ENCODE measurements around the gene RFC1. TPM values are rescaled to one million over a fixed set of nuclear protein-coding genes. Genes with fewer than 3 reads are reported as not detected.

The RFC1 gene
- total RNA-seq, 3 donors from 2014 or later = 62.0 to 70.6 (median 69.9) TPM

DNA sequence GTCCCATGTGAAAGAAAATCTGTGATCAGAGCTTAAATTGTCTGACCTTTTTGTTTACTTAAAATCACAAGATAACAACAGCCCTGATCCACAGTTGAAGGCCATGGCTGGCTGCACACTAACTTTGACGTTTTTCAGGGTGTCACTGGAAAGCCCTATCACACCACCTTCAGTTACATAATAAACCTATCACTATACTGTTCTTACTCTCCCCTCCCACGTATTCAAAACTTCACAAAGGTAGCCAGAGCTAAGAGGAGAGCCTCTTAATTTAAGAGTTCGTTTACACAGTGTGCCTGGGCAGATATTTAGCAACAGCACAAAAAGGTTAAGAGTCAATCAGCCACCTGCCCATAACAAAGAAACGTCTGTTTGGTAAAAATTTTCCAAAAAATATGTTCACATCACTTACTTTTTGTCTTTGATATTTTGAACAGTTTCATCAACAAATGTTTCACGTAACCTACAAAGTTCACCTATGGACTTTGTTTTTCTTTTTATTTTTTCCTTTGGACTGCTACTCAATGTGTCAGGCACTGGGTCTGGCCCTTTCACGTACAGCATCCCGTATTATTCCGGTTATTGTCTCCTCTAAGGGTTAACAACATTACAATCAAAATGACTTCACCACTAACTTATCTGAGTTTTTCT lies 25.0 kb downstream of the RFC1 start:
- peaks cover 28% of the 10 kb centered on the region for H3K4me1 Mint-ChIP-seq (ENCODE audit: low read depth)
- peak in 1 of 2 donors; percentile 14 for ATAC-seq
- H3K36me3 Mint-ChIP-seq (ENCODE audit: insufficient read depth) = peaks cover 33% of the 10 kb centered on the region
- no peaks in the 10 kb centered on the region for H3K9me3 Mint-ChIP-seq
- DNase-seq = no peak
- no peak overlapping the region for H3K4me3 Mint-ChIP-seq
- no peaks in the 10 kb centered on the region for H3K27me3 Mint-ChIP-seq (ENCODE audit: low read depth)

DNA sequence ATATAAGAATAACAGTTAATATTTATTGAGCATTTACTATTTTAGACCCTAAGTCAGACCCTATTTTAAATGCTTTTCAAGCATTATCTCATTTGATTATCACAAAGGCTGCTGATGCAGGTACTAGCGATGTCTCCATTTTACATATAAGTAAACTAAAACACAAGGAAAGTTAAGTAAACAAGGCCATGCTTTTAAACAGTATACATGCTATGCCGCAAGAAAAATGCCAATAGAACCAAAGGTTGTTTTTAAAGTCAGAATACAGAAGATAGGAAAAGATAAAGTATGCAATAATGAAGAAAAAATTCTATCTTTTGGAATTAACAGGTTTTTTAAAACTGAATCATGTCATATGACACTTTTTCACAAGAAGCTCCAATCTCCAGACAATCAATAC lies 26.2 kb downstream of the RFC1 start:
- no peaks in the 10 kb centered on the region for H3K27me3 Mint-ChIP-seq (ENCODE audit: low read depth)

DNA sequence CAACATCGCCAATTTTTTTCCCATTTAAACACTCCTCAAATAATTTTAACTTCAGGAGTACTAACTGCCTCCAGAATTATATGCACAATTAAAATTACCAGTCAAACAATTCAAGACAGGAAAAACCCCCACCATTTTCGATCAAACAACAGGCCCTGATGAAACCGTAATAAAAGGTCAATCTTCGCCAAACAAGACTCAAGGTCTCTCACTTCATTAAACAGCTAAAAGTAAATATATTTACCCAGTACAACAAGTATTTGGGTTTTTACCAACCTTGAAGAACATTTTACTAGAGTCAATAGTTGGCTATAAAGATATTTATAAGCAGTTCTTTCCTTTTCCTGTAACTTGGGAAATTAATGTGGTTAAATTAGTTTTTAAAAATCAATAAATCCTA lies 28.3 kb downstream of the RFC1 start:
- DNase-seq = no peak
- Mint-ChIP-seq H3K4me3 (no peak overlapping the region), H3K27me3 (ENCODE audit: low read depth) (no peaks in the 10 kb centered on the region), H3K9me3 (no peaks in the 10 kb centered on the region), H3K4me1 (ENCODE audit: low read depth) (peaks cover 36% of the 10 kb centered on the region), H3K36me3 (ENCODE audit: insufficient read depth) (peaks cover 25% of the 10 kb centered on the region)
- no peak for ATAC-seq

More for the DNA sequence above, 26.2 kb downstream of the RFC1 start:
- ATAC-seq (no peak), DNase-seq (no peak)
- H3K4me3 Mint-ChIP-seq = no peak overlapping the region
- H3K4me1 Mint-ChIP-seq (ENCODE audit: low read depth) = peaks cover 33% of the 10 kb centered on the region
- H3K9me3 Mint-ChIP-seq = no peaks in the 10 kb centered on the region
- peaks cover 30% of the 10 kb centered on the region for H3K36me3 Mint-ChIP-seq (ENCODE audit: insufficient read depth)

DNA sequence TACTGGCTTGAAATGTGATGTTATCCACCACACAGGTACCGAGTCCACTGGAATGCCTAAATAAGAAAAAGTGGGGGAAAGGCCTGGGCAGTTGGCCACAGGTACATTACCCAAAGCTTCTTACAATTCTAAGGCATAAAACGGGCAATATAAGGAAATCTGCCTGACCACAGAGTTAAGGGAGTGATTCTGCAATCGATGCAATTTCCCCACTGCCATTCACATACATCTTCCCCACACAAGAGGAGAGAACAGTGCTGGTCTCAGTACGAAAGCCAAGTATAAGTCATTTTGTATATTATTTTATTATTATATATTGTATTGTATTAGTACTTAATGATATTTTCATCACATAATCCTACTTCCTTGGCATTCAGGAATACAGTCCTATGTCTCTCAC lies 30.6 kb downstream of the RFC1 start:
- H3K9me3 Mint-ChIP-seq = no peaks in the 10 kb centered on the region
- peaks cover 14% of the 10 kb centered on the region for H3K36me3 Mint-ChIP-seq (ENCODE audit: insufficient read depth)
- H3K27me3 Mint-ChIP-seq (ENCODE audit: low read depth) = no peaks in the 10 kb centered on the region
- ATAC-seq = no peak
- no peak overlapping the region for H3K4me3 Mint-ChIP-seq
- peaks cover 38% of the 10 kb centered on the region for H3K4me1 Mint-ChIP-seq (ENCODE audit: low read depth)
- no peak for DNase-seq

DNA sequence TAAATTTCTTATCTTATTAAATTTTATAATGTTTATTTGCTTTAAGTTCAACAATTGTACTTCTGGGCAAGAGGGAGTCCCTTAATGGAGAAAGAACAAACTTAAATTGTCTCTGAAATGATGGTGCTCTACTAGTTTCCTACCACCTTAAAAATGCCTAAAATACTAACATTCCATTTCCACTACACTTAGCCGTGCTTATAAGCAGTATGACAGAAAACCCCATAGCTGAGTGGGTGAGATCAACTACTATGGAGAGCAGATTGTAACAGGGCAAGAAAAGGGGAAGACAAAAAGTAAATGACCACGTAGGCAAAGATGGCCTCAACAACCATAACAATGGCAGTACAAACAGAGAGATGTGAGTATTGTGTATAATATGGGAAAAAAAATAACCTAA lies 35.0 kb downstream of the RFC1 start:
- H3K9me3 Mint-ChIP-seq = no peaks in the 10 kb centered on the region
- H3K27me3 Mint-ChIP-seq (ENCODE audit: low read depth) = no peaks in the 10 kb centered on the region
- peaks cover 19% of the 10 kb centered on the region for H3K36me3 Mint-ChIP-seq (ENCODE audit: insufficient read depth)
- DNase-seq (no peak), ATAC-seq (no peak)
- H3K4me1 Mint-ChIP-seq (ENCODE audit: low read depth) = peaks cover 24% of the 10 kb centered on the region
- H3K4me3 Mint-ChIP-seq = no peak overlapping the region

DNA sequence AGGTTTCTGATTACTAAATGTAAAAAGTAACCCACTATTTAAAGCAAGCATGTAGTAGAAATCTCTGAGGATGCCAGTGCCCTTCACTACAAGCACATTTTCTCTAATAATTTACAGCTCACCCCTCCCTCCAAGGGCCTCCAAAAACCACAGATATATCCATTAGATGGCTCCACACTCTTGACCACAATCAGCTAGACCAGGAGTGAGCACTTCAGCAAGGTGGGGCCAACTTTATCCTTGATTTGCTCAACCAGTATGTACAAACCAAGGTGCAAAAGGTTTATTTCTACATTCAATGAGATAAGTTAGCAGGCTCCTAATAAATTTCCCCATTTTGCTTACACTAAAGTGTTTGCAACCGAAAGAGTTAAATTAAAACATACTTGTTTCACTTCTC lies 35.8 kb downstream of the RFC1 start:
- Mint-ChIP-seq H3K4me3 (no peak overlapping the region), H3K27me3 (ENCODE audit: low read depth) (no peaks in the 10 kb centered on the region), H3K9me3 (no peaks in the 10 kb centered on the region), H3K36me3 (ENCODE audit: insufficient read depth) (peaks cover 22% of the 10 kb centered on the region), H3K4me1 (ENCODE audit: low read depth) (peaks cover 21% of the 10 kb centered on the region)
- DNase-seq (no peak), ATAC-seq (no peak)

DNA sequence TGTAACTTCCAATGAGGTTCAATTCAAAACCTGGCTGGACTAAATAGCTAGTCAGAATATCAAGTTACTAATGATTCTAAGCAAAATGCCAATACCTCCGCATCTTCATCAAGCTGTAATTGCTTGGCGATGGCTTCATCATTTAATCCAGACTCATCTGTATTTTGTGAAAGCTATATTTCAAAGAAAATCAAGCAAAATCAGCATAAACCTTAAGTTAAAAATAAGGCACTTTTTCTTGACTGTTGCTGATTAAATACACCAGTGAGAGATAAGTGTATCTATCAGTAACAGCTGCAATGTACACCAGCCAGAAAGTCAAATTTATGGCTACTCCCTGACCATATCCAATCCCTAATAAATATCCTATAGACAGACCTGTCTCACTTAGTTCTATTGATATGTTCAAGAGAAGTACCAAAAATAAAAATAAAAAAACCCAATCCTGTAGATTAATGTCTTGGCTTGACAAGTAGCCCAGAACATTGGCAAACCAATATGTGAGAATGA lies 39.6 kb downstream of the RFC1 start:
- peaks cover 42% of the 10 kb centered on the region for H3K36me3 Mint-ChIP-seq (ENCODE audit: insufficient read depth)
- DNase-seq (no peak), ATAC-seq (no peak)
- H3K9me3 Mint-ChIP-seq = no peaks in the 10 kb centered on the region
- H3K4me3 Mint-ChIP-seq = no peak overlapping the region
- H3K27me3 Mint-ChIP-seq (ENCODE audit: low read depth) = no peaks in the 10 kb centered on the region
- H3K4me1 Mint-ChIP-seq (ENCODE audit: low read depth) = peaks cover 9% of the 10 kb centered on the region

DNA sequence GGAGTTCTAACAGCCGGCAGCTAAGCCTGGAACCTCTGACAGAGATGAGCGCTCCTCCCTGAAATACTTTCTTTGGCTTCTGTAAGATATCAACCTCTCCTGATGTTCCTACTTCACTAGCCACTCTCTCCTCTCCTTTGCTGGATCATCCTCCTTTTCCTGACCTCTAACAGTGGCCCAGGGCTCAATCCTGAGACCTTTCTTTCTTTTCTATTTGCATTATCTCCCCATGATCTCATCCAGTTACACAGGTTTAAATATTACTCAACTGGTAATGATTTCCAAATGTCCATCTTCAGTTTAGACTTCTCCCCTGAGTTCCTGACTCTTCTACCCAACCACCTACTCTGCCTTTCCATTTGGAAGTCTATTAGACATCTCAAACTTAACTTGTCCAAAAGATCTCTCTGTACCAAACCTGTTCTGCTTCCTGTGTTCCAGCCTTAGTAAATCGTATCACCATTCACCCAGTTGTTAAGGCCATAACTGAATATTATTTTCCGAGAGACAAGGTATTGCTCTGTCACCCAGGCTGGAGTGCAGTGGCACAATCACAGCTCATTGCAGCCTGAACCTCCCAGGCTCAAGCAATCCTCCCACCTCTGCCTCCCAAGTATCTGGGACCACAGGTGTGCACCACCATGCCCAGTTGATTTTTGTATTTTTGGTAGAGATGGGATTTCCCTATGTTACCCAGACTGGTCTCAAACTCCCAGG lies 41.1 kb downstream of the RFC1 start:
- no peaks in the 10 kb centered on the region for H3K27me3 Mint-ChIP-seq (ENCODE audit: low read depth)
- no peaks in the 10 kb centered on the region for H3K9me3 Mint-ChIP-seq
- no peak for ATAC-seq
- peaks cover 47% of the 10 kb centered on the region for H3K36me3 Mint-ChIP-seq (ENCODE audit: insufficient read depth)
- DNase-seq = no peak
- H3K4me3 Mint-ChIP-seq = no peak overlapping the region
- H3K4me1 Mint-ChIP-seq (ENCODE audit: low read depth) = peaks cover 3% of the 10 kb centered on the region

DNA sequence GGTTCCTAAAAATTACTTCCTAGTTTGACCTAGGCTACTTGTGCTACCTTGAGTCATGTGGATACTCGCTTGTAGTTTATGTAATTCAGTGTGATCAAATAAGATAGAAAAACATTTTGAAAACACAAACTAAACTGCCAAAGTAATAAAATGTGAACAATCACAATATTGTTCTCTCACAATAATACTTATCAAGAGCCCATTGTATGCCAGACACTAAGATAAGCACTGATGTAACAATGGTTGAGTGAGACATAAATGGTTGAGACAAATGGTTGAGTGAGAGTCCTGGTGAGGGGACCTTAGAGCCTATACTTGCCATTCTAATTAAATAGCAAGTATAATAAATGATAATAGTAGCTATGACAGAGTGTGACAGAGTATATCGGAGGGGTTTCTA lies 41.7 kb downstream of the RFC1 start:
- no peaks in the 10 kb centered on the region for H3K27me3 Mint-ChIP-seq (ENCODE audit: low read depth)
- ATAC-seq = no peak
- peaks cover 3% of the 10 kb centered on the region for H3K4me1 Mint-ChIP-seq (ENCODE audit: low read depth)
- peaks cover 52% of the 10 kb centered on the region for H3K36me3 Mint-ChIP-seq (ENCODE audit: insufficient read depth)
- no peak overlapping the region for H3K4me3 Mint-ChIP-seq
- no peak for DNase-seq
- no peaks in the 10 kb centered on the region for H3K9me3 Mint-ChIP-seq

DNA sequence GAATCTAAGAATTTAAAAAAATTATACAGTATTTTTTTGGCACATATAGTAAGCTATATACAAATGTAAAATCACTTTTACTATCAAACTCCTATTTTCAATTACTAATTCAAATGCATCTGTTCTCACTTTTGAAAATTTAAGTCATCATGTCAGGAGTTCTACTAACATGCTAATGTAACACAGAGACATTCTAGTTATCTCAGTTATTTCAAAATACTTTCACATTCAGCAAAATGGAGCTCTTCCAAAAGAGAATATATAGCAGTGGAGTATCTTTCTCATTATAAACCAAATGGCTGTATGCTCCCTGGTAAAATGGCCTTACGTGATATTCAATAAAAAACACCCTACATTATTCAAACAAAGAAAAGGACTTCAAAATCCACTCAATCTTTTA lies 42.3 kb downstream of the RFC1 start:
- Mint-ChIP-seq H3K4me3 (no peak overlapping the region), H3K27me3 (ENCODE audit: low read depth) (no peaks in the 10 kb centered on the region), H3K9me3 (no peaks in the 10 kb centered on the region), H3K36me3 (ENCODE audit: insufficient read depth) (peaks cover 53% of the 10 kb centered on the region), H3K4me1 (ENCODE audit: low read depth) (peaks cover 3% of the 10 kb centered on the region)
- DNase-seq = no peak
- ATAC-seq = no peak

DNA sequence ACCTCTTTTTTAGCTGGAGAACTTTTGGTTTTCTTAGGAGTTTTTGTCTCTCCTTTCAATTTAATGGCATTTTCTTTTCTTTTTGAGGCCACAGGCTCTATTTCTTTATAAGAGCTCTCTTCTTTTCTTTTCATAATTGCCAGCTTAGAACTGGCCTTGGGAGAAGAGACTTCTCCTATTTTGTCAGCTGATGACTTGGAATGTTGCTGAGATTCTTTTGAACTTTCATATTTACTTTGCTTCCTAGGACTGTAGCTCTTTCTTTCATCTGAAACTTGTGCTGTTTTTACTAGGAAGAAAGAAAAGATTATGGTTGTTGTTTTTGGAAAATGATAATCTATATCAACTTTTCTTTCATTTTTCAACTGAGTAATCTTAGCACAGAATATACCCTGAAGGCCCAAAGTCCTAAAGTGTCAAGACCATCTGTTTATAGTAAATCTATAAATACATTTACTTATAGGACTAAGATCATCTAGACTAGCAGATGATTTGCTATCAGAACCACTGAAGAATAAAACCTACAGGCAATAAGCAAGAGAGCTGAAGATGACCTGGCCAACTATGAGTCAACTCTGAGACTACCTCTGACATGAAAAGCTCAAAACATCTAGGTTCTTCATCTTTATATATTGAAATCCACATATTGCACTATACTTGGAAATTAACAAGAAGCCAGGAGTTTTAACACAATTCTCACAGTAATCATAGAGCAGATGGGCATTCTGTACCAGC lies 45.6 kb downstream of the RFC1 start:
- Mint-ChIP-seq H3K36me3 (ENCODE audit: insufficient read depth) (peaks cover 39% of the 10 kb centered on the region), H3K27me3 (ENCODE audit: low read depth) (no peaks in the 10 kb centered on the region), H3K4me1 (ENCODE audit: low read depth) (no peaks in the 10 kb centered on the region), H3K4me3 (no peak overlapping the region), H3K9me3 (no peaks in the 10 kb centered on the region)
- ATAC-seq (no peak), DNase-seq (no peak)

DNA sequence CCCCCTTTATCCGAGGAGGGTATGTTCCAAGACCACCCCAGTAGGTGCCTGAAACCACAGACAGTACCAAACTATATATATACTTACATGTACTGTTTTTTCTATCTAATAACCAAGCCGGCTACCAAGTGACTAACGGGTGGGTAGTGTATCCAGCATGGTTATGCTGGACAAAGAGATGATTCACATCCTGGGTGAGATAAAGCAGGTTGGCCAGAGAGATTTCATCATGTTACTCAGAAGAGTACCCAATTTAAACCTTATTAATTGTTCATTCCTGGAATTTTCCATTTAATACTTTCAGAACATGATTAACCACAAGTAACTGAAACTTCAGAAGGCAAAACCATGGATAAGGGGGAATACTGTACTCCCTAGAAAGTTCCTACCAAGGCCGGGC lies 46.5 kb downstream of the RFC1 start:
- Mint-ChIP-seq H3K36me3 (ENCODE audit: insufficient read depth) (peaks cover 33% of the 10 kb centered on the region), H3K4me1 (ENCODE audit: low read depth) (no peaks in the 10 kb centered on the region), H3K27me3 (ENCODE audit: low read depth) (no peaks in the 10 kb centered on the region), H3K4me3 (no peak overlapping the region), H3K9me3 (no peaks in the 10 kb centered on the region)
- DNase-seq = no peak
- ATAC-seq = no peak

DNA sequence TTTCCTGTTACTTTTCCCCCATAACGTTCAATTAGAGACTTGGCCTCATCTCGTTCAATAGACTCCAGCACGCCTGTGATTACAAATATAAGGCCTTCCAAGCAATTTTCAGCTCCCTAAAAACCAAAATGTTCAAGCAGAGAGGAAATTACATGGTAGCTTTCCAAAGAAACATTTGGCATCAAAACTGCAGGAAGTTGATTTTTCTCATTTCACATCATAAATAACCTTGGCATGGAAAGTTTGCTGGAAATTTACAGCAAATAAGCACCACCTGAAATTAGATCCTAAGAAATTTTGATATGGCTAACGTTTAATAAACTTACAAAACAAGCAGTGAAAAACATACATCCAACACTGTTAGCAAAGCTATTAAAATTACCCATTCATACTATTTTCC lies 53.3 kb downstream of the RFC1 start:
- Mint-ChIP-seq H3K4me1 (ENCODE audit: low read depth) (no peaks in the 10 kb centered on the region), H3K4me3 (no peak overlapping the region), H3K36me3 (ENCODE audit: insufficient read depth) (peaks cover 44% of the 10 kb centered on the region), H3K9me3 (no peaks in the 10 kb centered on the region), H3K27me3 (ENCODE audit: low read depth) (no peaks in the 10 kb centered on the region)
- DNase-seq = no peak
- no peak for ATAC-seq

DNA sequence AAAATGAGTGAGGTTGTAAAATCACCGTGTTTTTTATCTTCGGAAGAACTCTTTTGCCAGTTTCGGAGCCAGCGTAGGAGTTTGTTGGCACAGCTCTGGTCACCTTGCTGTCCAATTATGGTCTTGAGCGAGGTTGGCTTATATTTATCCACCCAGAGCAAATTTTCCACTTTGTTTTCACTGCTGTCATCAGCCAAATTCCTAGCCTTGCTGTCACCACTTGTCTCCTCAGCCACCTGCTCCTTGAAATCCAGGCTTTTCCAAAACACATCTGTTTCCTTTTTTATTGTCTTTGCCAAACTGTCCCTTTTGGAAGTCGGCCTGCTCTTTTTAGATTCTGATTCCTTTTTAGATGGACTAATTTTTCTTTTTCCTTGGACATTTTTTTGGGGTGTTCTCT lies 57.6 kb downstream of the RFC1 start:
- ATAC-seq (no peak), DNase-seq (no peak)
- Mint-ChIP-seq H3K36me3 (ENCODE audit: insufficient read depth) (peaks cover 58% of the 10 kb centered on the region), H3K9me3 (no peaks in the 10 kb centered on the region), H3K4me3 (no peak overlapping the region), H3K27me3 (ENCODE audit: low read depth) (no peaks in the 10 kb centered on the region), H3K4me1 (ENCODE audit: low read depth) (no peaks in the 10 kb centered on the region)
